Activated naive CD8-positive, alpha-beta T cell (primary cell): Measurements from ENCODE around the gene SEC14L1.
"Not testable (repeated sequence)": the region's sequence is repeated elsewhere in the genome, so short reads cannot be mapped to it uniquely, and the experiment has no call there.

Experiments
- H3K27ac Mint-ChIP-seq: one replicate; pipeline ENCODE4 v1.8.0; 2021; ENCODE audit warnings: mixed read lengths
- H3K27me3 Mint-ChIP-seq: one replicate; pipeline ENCODE4 v1.8.0; 2021; ENCODE audit warnings: mixed read lengths
- H3K36me3 Mint-ChIP-seq: one replicate; pipeline ENCODE4 v1.8.0; 2021; ENCODE audit warnings: mixed read lengths
- H3K4me1 Mint-ChIP-seq: one replicate; pipeline ENCODE4 v1.8.0; 2021; ENCODE audit warnings: low read depth, mixed read lengths
- H3K4me3 Mint-ChIP-seq: one replicate; pipeline ENCODE4 v1.8.0; 2021; ENCODE audit warnings: mild to moderate bottlenecking, mixed read lengths
- H3K9me3 Mint-ChIP-seq: one replicate; pipeline ENCODE4 v1.8.0; 2021; ENCODE audit warnings: low read depth, mixed read lengths

SEC14L1 gene

DNA sequence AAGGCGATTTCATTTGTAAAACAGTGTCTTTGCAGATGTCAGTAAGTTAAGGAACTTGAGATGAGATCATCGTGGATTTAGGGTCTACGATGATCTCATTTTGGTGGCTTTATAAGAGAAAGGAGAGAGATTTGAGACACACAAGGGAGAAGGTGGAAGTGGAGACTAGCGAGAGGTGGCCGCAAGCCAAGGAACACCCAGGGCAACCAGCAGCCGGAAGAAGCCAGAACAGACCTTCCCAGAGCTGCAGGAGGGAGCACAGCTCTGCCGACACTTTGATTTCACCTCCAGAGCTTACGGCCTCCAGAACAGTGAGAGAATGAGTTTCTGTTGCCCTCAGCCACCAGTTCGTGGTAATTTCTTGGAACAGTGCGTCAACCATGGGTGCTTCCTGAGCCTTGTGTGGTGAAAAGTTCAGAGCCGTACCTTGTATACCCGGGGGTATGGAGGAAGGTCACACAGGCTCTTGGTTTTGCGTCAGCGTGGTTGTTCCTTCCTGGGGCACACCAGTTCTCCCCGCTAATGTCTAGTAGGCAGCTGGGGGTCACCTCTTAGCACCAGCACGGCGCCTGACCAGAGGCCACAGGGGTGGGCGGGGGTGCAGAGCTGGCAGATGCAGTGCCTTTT lies 12.9 kb upstream of the SEC14L1 start:
- Mint-ChIP-seq H3K27me3 (no peaks in the 10 kb centered on the region), H3K36me3 (no peaks in the 10 kb centered on the region), H3K4me3 (peak overlapping the region; percentile 75), H3K4me1 (peaks cover 33% of the 10 kb centered on the region), H3K9me3 (no peaks in the 10 kb centered on the region), H3K27ac (peak overlapping the region; percentile 89)

DNA sequence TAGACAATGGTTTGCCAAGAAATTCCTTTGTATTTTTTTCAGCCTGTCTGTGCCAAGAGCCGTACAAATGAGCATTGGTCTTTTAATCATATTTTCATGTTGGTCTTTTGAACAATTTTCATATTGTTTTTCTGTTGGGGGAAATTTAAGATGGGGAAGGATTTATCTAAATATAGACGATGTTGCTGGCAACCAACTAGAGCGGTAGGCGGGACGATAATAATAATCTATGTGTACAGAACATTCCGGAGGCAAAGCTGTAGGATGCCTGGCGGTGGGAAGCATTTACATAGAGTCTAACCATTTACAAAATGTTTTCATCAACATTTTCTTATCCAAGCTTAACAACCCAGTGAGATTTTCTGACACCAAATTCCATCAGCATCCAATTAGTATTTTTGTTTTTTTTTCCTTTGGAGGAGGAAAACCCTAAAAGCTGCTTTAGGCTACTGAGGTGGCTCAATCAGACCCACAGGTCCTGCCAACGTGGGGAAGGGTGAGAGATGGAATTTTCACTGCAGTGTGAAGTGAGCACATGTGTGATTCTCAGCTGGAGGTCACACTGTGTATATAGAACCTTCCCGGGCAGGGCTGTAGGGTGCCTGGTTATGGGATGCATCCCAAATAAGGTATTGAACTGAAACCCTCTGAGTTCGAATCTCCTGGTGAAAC lies 11.7 kb upstream of the SEC14L1 start:
- Mint-ChIP-seq H3K4me3 (peak overlapping the region; percentile 42), H3K9me3 (no peaks in the 10 kb centered on the region), H3K27me3 (no peaks in the 10 kb centered on the region), H3K36me3 (no peaks in the 10 kb centered on the region), H3K4me1 (peaks cover 33% of the 10 kb centered on the region), H3K27ac (peak overlapping the region; percentile 79)

DNA sequence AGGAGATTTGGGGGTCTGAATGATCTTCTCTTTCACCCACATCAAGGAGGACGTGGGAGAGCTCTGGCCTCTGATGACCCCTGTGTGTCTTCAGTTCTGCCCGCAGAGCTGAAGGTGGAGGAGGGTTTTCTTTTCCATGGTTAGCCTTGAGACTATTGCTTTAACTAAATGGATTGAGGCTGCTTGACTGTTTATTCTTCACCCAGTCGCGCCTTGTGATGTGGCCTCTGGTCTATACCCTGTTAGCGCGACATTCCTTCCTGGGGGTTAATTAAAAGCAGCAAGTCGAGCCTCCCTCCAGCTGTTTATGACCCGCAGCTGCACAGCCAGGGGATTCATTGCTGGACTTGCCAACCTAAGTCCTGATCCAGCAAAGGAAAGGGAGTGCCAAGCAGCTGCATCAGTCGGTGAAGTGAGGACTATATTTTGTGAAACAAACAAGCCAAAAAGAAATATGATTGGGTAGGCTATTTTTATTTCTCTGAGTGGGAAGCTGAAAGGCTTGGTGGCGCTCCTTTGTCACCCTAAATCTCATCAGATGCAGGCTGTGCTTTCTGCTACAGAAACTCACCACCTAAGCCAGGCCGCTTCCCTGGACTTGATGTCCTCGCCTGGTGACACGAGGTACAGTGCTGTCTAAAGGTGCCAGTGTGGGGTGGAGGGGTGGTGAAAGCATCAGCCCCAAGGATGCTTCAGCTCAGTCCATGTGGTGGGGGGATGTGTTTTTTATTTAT lies 11.0 kb upstream of the SEC14L1 start:
- H3K27ac Mint-ChIP-seq: peak overlapping the region; percentile 46
- peaks cover 28% of the 10 kb centered on the region for H3K4me1 Mint-ChIP-seq
- no peaks in the 10 kb centered on the region for H3K27me3 Mint-ChIP-seq
- H3K4me3 Mint-ChIP-seq: no peak overlapping the region
- no peaks in the 10 kb centered on the region for H3K9me3 Mint-ChIP-seq
- H3K36me3 Mint-ChIP-seq: no peaks in the 10 kb centered on the region

DNA sequence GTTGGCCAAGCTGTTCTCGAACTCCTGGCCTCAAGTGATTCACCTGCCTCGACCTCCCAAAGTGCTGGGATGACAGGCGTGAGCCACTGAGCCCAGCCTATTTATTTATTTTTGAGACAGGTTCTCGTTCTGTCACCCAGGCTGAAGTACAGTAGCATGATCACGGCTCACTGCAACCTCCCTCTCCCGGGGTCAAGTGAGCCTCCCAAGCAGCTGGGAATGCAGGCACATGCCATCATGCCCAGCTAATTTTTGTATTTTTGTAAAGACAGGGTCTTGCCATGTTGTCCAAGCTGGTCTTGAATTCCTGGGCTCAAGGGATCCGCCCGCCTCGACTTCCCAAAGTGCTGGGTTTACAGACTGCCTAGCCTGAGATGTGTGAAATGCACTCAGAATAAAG lies 10.2 kb upstream of the SEC14L1 start:
- Mint-ChIP-seq H3K36me3 (peaks cover 3% of the 10 kb centered on the region), H3K27ac (no peak overlapping the region), H3K9me3 (no peaks in the 10 kb centered on the region), H3K4me1 (peaks cover 28% of the 10 kb centered on the region), H3K27me3 (no peaks in the 10 kb centered on the region), H3K4me3 (peak overlapping the region; percentile 5)

DNA sequence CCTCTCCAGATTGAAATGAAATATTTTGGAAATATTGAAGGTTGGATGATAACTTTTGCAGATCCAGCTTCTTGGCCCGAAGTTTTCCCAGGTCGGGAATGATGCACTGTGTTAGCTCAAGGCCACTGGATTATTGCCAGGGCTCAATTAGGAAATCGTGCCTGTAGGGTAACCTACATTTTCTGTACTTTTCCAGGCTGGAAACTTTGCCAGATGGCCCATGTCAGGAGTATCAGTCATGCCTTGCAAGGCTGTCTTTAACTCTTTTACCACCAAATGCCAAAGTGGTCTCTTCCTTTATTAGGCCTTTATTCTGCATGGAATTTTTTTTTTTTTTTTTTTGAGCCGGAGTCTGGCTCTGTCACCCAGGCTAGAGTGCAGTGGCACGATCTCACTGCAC lies 8.9 kb upstream of the SEC14L1 start:
- no peak overlapping the region for H3K27ac Mint-ChIP-seq
- no peak overlapping the region for H3K4me3 Mint-ChIP-seq
- peaks cover 35% of the 10 kb centered on the region for H3K4me1 Mint-ChIP-seq
- H3K36me3 Mint-ChIP-seq: peaks cover 3% of the 10 kb centered on the region
- H3K27me3 Mint-ChIP-seq: no peaks in the 10 kb centered on the region
- H3K9me3 Mint-ChIP-seq: no peaks in the 10 kb centered on the region

DNA sequence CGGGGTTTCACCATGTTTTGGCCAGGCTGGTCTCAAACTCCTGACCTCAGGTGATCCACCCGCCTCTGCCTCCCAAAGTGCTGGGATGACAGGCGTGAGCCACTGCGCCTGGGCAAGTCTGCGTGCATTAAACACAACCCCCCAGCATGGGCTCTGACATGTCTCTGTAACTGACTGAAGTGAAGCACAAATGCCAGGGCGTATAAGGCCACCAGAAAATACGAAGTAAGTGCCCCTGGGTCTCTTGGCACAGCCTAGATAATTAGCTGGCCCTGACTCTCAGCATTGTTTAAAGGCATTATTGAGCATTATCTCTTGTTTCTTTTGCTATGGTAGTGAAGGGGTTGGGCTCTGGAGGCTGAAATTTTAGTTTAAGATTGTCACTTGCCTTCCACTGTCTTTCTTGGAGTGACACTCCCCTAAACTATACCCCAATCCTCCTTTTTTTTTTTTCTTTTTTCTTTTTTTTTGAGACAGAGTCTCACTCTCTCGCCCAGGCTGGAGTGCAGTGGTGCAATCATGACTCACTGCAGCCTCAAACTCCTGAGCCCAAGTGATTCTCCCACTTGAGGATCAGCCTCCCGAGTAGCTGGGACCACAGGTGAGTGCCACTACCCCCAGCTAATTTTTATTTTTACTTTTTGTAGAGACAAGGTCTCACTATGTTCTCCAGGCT lies 8.2 kb upstream of the SEC14L1 start:
- Mint-ChIP-seq H3K9me3 (no peaks in the 10 kb centered on the region), H3K4me3 (no peak overlapping the region), H3K36me3 (peaks cover 3% of the 10 kb centered on the region), H3K27me3 (no peaks in the 10 kb centered on the region), H3K27ac (no peak overlapping the region), H3K4me1 (peaks cover 33% of the 10 kb centered on the region)

DNA sequence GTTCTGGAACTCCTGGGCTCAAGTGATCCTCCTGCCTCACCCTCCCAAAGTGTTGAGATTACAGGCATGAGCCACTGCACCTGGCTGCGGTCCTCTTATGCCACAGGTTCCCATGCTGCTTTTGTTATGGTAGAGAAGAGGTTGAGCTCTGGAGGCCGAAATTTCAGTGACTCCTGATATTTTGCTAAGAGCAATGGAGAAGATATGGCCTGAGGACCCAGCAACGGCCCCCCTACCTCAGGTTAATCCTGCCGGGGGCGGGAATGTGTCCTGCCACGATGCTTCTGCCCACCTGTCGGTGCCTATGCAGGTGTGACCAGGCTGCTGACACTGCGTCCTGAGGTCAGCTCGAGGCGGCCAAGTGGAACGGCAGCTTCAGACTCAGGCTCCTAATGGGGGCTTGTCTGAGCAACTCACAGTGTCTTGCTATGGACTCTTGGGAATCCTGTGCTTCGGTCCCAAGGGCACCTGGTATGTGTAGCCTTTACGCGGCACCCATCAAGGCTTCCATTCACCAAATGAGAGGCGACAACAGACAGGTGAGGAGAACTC lies 7.6 kb upstream of the SEC14L1 start:
- H3K27me3 Mint-ChIP-seq: no peaks in the 10 kb centered on the region
- H3K4me1 Mint-ChIP-seq: peaks cover 33% of the 10 kb centered on the region
- no peak overlapping the region for H3K27ac Mint-ChIP-seq
- peaks cover 6% of the 10 kb centered on the region for H3K36me3 Mint-ChIP-seq
- no peak overlapping the region for H3K4me3 Mint-ChIP-seq
- H3K9me3 Mint-ChIP-seq: no peaks in the 10 kb centered on the region

DNA sequence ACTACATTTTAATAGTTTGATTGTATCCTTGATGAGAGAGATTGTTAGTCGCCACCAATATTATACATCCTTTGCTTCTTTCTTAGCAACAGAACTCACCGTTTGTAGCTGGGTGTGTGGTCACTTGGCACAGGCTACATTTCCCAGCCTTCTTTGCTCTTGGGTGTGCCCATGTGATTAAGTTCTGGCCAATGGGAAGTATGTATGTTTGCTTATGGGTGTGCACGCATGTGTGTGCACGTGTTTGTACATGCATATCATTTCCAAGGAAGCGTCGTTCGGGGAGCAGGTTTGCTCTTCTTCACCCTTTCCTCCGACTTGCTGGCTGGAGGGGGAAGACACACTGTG lies 4.4 kb upstream of the SEC14L1 start:
- Mint-ChIP-seq H3K27ac (peak overlapping the region; percentile 46), H3K4me1 (peaks cover 28% of the 10 kb centered on the region), H3K9me3 (no peaks in the 10 kb centered on the region), H3K27me3 (no peaks in the 10 kb centered on the region), H3K4me3 (no peak overlapping the region), H3K36me3 (peaks cover 6% of the 10 kb centered on the region)

DNA sequence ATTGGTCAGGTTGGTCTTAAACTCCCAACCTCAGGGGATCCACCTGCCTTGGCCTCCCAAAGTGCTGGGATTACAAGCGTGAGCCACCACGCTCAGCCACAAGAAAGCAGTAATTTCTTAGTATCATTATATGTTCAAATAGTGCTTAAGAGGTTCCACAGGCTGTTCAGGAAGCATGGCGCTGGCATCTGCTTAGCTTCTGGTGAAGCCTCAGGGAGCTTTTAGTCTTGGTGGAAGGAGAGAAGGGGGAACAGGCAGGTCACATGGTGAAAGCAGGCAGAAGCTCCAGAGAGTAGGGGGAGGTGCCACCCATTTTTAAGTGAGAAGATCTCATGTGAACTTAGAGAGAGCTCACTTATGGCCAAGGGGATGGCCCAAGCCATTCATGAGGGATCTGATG lies 3.7 kb upstream of the SEC14L1 start:
- Mint-ChIP-seq H3K36me3 (peaks cover 6% of the 10 kb centered on the region), H3K4me3 (no peak overlapping the region), H3K27ac (peak overlapping the region; percentile 34), H3K27me3 (no peaks in the 10 kb centered on the region), H3K4me1 (peaks cover 35% of the 10 kb centered on the region), H3K9me3 (no peaks in the 10 kb centered on the region)

DNA sequence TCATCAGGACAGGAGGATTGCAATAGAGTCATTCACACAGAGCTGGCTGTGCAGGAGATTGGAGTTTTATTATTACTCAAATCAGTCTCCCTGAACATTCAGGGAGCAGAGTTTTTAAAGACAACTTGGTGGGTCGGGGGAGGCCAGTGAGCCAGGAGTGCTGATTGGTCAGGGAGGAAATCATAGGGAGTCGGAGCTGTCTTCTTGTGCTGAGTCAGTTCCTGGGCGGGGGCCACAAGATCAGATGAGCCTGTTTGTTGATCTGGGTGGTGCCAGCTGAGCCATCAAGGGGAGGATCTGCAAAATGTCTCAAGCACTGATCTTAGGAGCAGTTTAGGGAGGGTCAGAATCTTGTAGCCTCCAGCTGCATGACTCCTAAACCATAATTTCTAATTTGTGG lies 2.9 kb upstream of the SEC14L1 start:
- peak overlapping the region; percentile 69 for H3K4me3 Mint-ChIP-seq
- H3K27ac Mint-ChIP-seq: peak overlapping the region; percentile 64
- not testable (repeated sequence) for H3K36me3 Mint-ChIP-seq, H3K9me3 Mint-ChIP-seq, H3K27me3 Mint-ChIP-seq
- peaks cover 39% of the 10 kb centered on the region for H3K4me1 Mint-ChIP-seq

DNA sequence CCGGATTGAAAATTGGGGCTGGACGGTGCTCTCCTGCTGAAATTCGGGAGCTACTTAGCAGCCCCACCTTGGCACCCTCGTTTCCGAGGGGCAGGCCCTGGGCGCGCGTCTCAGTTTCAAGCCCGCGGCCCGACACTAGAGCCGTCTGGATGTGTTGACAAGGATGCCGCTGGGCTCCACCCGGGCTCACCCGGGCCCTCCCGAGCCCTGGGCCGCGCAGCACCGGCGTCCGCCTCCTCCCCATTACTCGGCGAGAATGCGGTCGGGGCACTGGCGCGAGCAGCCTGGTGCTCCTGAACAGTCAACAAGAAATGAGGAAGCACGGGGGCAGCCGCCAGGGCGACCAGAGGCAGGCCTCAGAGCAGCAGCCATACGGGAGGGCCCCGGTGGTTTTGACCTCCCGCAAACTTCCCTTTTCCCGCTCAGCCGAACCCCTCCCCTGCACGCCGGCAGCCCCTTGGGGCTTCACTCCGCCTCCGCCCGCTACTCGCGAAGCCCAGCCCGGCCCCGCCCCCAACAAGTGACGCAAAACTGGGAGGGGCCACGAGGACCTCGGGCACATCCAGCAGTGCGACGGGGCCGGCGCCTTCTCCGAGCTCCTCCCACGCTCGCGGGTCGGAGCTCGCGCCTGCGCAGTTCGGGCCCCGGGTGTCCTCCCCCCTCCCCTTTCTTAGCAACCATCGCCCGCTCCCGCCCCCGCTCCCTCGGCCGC lies 447 bp upstream of the SEC14L1 start:
- Mint-ChIP-seq H3K27me3 (no peaks in the 10 kb centered on the region), H3K36me3 (peaks cover 5% of the 10 kb centered on the region), H3K4me1 (peaks cover 54% of the 10 kb centered on the region), H3K9me3 (no peaks in the 10 kb centered on the region), H3K27ac (peak overlapping the region; percentile 95), H3K4me3 (peak overlapping the region; percentile 82)

DNA sequence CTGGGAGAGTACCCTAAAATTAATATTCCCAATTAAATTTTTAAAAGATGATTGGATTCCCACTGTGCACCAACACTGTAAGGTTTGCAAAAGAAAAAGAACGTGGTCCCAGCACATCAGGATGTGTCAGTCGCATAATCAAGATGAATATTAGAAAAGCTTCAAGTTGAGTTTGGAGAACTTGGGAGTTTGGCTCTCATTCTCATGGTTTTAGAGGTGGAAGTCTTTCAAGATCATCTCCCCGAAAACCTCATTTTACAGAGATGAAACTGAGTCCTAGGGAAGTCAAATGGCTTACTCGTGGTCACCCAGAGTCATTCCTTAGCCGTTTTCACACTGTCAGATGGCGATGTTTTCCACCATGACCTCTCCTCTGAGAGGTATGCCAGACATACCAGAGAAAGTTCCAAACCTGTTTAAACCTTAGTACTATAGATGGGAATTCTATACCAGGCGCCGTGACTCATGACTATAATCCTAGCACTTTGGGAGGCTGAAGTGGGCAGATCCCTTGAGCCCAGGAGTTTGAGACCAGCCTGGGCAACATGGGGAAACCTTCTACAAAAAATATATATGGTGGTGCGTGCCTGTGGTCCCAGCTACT lies 1.2 kb downstream of the SEC14L1 start:
- Mint-ChIP-seq H3K4me1 (peaks cover 61% of the 10 kb centered on the region), H3K27me3 (no peaks in the 10 kb centered on the region), H3K4me3 (peak overlapping the region; percentile 90), H3K36me3 (peaks cover 11% of the 10 kb centered on the region), H3K9me3 (no peaks in the 10 kb centered on the region), H3K27ac (peak overlapping the region; percentile 86)

DNA sequence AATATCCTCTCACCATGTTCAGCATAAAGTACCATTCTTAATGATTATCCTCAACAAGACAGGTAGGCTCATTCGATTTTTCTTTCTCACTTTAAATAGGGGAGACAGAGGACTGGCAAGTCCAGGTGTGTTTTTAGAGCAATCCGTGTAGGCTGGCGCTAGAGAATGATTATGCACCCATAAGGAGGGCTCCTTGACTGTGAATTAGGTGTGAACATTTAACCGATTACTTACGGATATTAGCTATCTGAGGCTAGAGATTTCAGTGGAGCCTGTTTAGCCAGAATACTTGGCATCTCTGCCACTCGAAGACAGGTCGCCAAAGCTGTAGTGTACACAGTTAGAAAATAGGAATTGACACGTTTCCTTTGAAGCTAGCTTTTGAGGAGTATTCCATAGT lies 1.9 kb downstream of the SEC14L1 start:
- H3K4me3 Mint-ChIP-seq: peak overlapping the region; percentile 90
- peak overlapping the region; percentile 19 for H3K27ac Mint-ChIP-seq
- peaks cover 10% of the 10 kb centered on the region for H3K36me3 Mint-ChIP-seq
- H3K27me3 Mint-ChIP-seq: no peaks in the 10 kb centered on the region
- H3K9me3 Mint-ChIP-seq: no peaks in the 10 kb centered on the region
- peaks cover 62% of the 10 kb centered on the region for H3K4me1 Mint-ChIP-seq

DNA sequence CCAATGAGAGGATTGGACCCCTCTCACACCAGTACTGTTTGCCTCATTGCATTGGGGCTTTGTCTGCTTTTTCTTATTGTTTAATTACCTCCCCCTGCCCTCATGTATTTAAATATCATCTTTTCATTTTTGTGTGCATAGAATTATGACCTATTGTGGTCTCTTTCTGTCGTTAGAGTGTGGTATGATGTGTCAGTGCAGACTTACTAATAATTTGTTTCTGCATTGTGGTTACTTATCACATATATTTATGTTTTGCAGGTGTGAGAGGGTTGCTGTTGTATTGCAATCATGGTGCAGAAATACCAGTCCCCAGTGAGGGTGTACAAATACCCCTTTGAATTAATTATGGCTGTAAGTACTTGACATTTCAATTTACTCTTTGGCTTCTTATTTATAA lies 2.5 kb downstream of the SEC14L1 start:
- Mint-ChIP-seq H3K4me3 (peak overlapping the region; percentile 15), H3K36me3 (peaks cover 9% of the 10 kb centered on the region), H3K27ac (peak overlapping the region; percentile 13), H3K9me3 (no peaks in the 10 kb centered on the region), H3K4me1 (peaks cover 56% of the 10 kb centered on the region), H3K27me3 (no peaks in the 10 kb centered on the region)
